ENCODE measurements around the gene YTHDF1. TPM values are rescaled to one million over a fixed set of nuclear protein-coding genes. Genes with fewer than 3 reads are reported as not detected.

Gene YTHDF1
- polyA plus RNA-seq, 3 donors, result 40.1 to 46.1 (median 45.3) TPM

GRCh38 chr20:63179687-63180568, 36.0 kb downstream of the YTHDF1 start:
- no peak for DNase-seq (ENCODE audit: extremely low read depth in 1 of 11, low read depth in 9 of 11, low spot score in 4 of 11)

- no peak for DNase-seq (ENCODE audit: extremely low read depth in 1 of 11, low read depth in 9 of 11, low spot score in 4 of 11)
These were observed 36.8 kb downstream of the YTHDF1 start for GRCh38 chr20:63178889-63179686.

GRCh38 chr20:63178446-63178820, 37.5 kb downstream of the YTHDF1 start:
- DNase-seq (ENCODE audit: extremely low read depth in 1 of 11, low read depth in 9 of 11, low spot score in 4 of 11), result no peak

- no peak for DNase-seq (ENCODE audit: extremely low read depth in 1 of 11, low read depth in 9 of 11, low spot score in 4 of 11)
These were observed 38.0 kb downstream of the YTHDF1 start for GRCh38 chr20:63177785-63178445.

- no peak for DNase-seq (ENCODE audit: extremely low read depth in 1 of 11, low read depth in 9 of 11, low spot score in 4 of 11)
These were observed 38.7 kb downstream of the YTHDF1 start for GRCh38 chr20:63177134-63177784.

- no peak for DNase-seq (ENCODE audit: extremely low read depth in 1 of 11, low read depth in 9 of 11, low spot score in 4 of 11)
These were observed 39.4 kb downstream of the YTHDF1 start for GRCh38 chr20:63176427-63177133.

- DNase-seq (ENCODE audit: extremely low read depth in 1 of 11, low read depth in 9 of 11, low spot score in 4 of 11), result peak in 2 of 11 donors; percentile 32 to 44
These were observed 39.9 kb downstream of the YTHDF1 start for GRCh38 chr20:63176034-63176426.

- no peak for DNase-seq (ENCODE audit: extremely low read depth in 1 of 11, low read depth in 9 of 11, low spot score in 4 of 11)
These were observed 40.7 kb downstream of the YTHDF1 start for GRCh38 chr20:63175038-63175895.

- no peak for DNase-seq (ENCODE audit: extremely low read depth in 1 of 11, low read depth in 9 of 11, low spot score in 4 of 11)
These were observed 41.5 kb downstream of the YTHDF1 start for GRCh38 chr20:63174309-63175037.

- no peak for DNase-seq (ENCODE audit: extremely low read depth in 1 of 11, low read depth in 9 of 11, low spot score in 4 of 11)
These were observed 42.3 kb downstream of the YTHDF1 start for GRCh38 chr20:63173552-63174191.

- no peak for DNase-seq (ENCODE audit: extremely low read depth in 1 of 11, low read depth in 9 of 11, low spot score in 4 of 11)
These were observed 43.2 kb downstream of the YTHDF1 start for GRCh38 chr20:63172726-63173125.

GRCh38 chr20:63171991-63172390, 43.9 kb downstream of the YTHDF1 start:
- DNase-seq (ENCODE audit: extremely low read depth in 1 of 11, low read depth in 9 of 11, low spot score in 4 of 11), result no peak

- DNase-seq (ENCODE audit: extremely low read depth in 1 of 11, low read depth in 9 of 11, low spot score in 4 of 11), result no peak
These were observed 46.2 kb downstream of the YTHDF1 start for GRCh38 chr20:63169681-63170080.

GRCh38 chr20:63168861-63169260, 47.1 kb downstream of the YTHDF1 start:
- no peak for DNase-seq (ENCODE audit: extremely low read depth in 1 of 11, low read depth in 9 of 11, low spot score in 4 of 11)

- DNase-seq (ENCODE audit: extremely low read depth in 1 of 11, low read depth in 9 of 11, low spot score in 4 of 11), result no peak
These were observed 47.9 kb downstream of the YTHDF1 start for GRCh38 chr20:63167918-63168520.

Measured in renal cortex interstitium (tissue), 11 donors.